Lower lobe of right lung (tissue), 2 donors: Measurements from ENCODE around the gene DSTN. TPM values are rescaled to one million over a fixed set of nuclear protein-coding genes. Genes with fewer than 3 reads are reported as not detected.

ENCODE experiments used
- ATAC-seq, 2 donors: fragments of 200-7000 bp; cut with Tn5 transposase; one replicate each; pipeline ENCODE4 v1.9.1; 2020 to 2022; ENCODE audit warnings: mild to moderate bottlenecking in 2 of 2, moderate library complexity in 2 of 2
- DNase-seq: peaks from one replicate; pipeline ENCODE4 v3.0.0-alpha.2; 2020
- H3K27ac ChIP-seq: fragments of 200-600 bp; one replicate; pipeline ENCODE4 v1.8.0; 2022
- H3K27me3 ChIP-seq: fragments of 200-600 bp; one replicate; pipeline ENCODE4 v1.8.0; 2022; ENCODE audit warnings: low read depth
- H3K36me3 ChIP-seq: fragments of 200-600 bp; one replicate; pipeline ENCODE4 v1.8.0; 2022; ENCODE audit warnings: mild to moderate bottlenecking
- H3K4me1 ChIP-seq: fragments of 200-600 bp; one replicate; pipeline ENCODE4 v1.8.0; 2022
- H3K4me3 ChIP-seq: fragments of 200-600 bp; one replicate; pipeline ENCODE4 v1.8.0; 2022; ENCODE audit warnings: mild to moderate bottlenecking
- H3K9me3 ChIP-seq: fragments of 200-600 bp; one replicate; pipeline ENCODE4 v1.8.0; 2022
- CTCF ChIP-seq: fragments of 200-600 bp; IDR thresholded peaks from one replicate; pipeline ENCODE4 v1.8.0; 2022; ENCODE audit warnings: antibody characterized with exemption, mild to moderate bottlenecking
- intact Hi-C: fragments of 100-400 bp; cut with DNase I; formaldehyde crosslinking; loops from one replicate; pipeline ENCODE4 v1.11.0; 2022
- total RNA-seq: library from RNA; stranded (reverse); fragmentation: NEBNext Ultra II Directional; extraction: Animal tissue kit (Norgen Biotek cat#: 25700); gene quantifications from one replicate; pipeline ENCODE4 v1.2.1, GENCODE V29; 2021
- donor health status: DM: no; HTN: yes; CAD: no; lungs with severe emphysema.

The DSTN gene
- total RNA-seq, 1 donor from 2014 or later = 347 TPM

- Histone ChIP-seq H3K4me1 (peaks cover 7% of the 10 kb centered on the region), H3K36me3 (no peaks in the 10 kb centered on the region), H3K27me3 (no peaks in the 10 kb centered on the region), H3K27ac (no peak overlapping the region), H3K9me3 (no peaks in the 10 kb centered on the region), H3K4me3 (no peak overlapping the region)
- TF ChIP-seq CTCF = no peak
- intact Hi-C loops = no loop called here
- no peak for ATAC-seq
- no peak for DNase-seq
These were observed 31.2 kb upstream of the DSTN start for GRCh38 chr20:17538517-17539170.

GRCh38 chr20:17541596-17541995 lies 28.3 kb upstream of the DSTN start:
- TF ChIP-seq CTCF = no peak
- Histone ChIP-seq H3K4me1 (peaks cover 21% of the 10 kb centered on the region), H3K9me3 (no peaks in the 10 kb centered on the region), H3K27me3 (no peaks in the 10 kb centered on the region), H3K36me3 (no peaks in the 10 kb centered on the region), H3K27ac (peak overlapping the region; percentile 61), H3K4me3 (no peak overlapping the region)
- ATAC-seq (peak; percentile 21 to 35), DNase-seq (no peak)
- intact Hi-C loops = no loop called here

GRCh38 chr20:17541996-17542395 lies 27.9 kb upstream of the DSTN start:
- H3K4me3 ChIP-seq = no peak overlapping the region
- H3K27me3 ChIP-seq = no peaks in the 10 kb centered on the region
- intact Hi-C loops = no loop called here
- TF ChIP-seq CTCF = no peak
- peaks cover 21% of the 10 kb centered on the region for H3K4me1 ChIP-seq
- ATAC-seq (peak; percentile 69 to 87), DNase-seq (no peak)
- H3K36me3 ChIP-seq = no peaks in the 10 kb centered on the region
- no peaks in the 10 kb centered on the region for H3K9me3 ChIP-seq
- H3K27ac ChIP-seq = peak overlapping the region; percentile 61

GRCh38 chr20:17542481-17542880 lies 27.4 kb upstream of the DSTN start:
- no peak for TF ChIP-seq CTCF
- Histone ChIP-seq H3K27ac (peak overlapping the region; percentile 61), H3K4me1 (peaks cover 21% of the 10 kb centered on the region), H3K9me3 (no peaks in the 10 kb centered on the region), H3K27me3 (no peaks in the 10 kb centered on the region), H3K36me3 (no peaks in the 10 kb centered on the region), H3K4me3 (no peak overlapping the region)
- no peak for DNase-seq
- intact Hi-C loops = no loop called here
- no peak for ATAC-seq

GRCh38 chr20:17542993-17543412 lies 26.9 kb upstream of the DSTN start:
- no peak for TF ChIP-seq CTCF
- no peak for ATAC-seq
- Histone ChIP-seq H3K36me3 (no peaks in the 10 kb centered on the region), H3K27ac (peak overlapping the region; percentile 61), H3K9me3 (no peaks in the 10 kb centered on the region), H3K4me3 (no peak overlapping the region), H3K27me3 (no peaks in the 10 kb centered on the region), H3K4me1 (peaks cover 21% of the 10 kb centered on the region)
- intact Hi-C loops = no loop called here
- no peak for DNase-seq
